Measurements from ENCODE around the gene COBLL1. TPM values are rescaled to one million over a fixed set of nuclear protein-coding genes. Genes with fewer than 3 reads are reported as not detected.

COBLL1 gene
- total RNA-seq, 1 experiment from 2014 or later: 8.4 TPM

- Histone ChIP-seq H3K4me3 (no peak overlapping the region), H3K9me3 (replicated peaks) (no peaks in the 10 kb centered on the region), H3K27ac (no peak overlapping the region), H3K4me1 (replicated peaks) (no peaks in the 10 kb centered on the region), H3K27me3 (replicated peaks) (no peaks in the 10 kb centered on the region), H3K36me3 (no peaks in the 10 kb centered on the region)
- no peak for DNase-seq (ENCODE audit: low read depth in 1 of 2, low spot score in 2 of 2)
These were observed 180.3 kb downstream of the COBLL1 start for GRCh38 chr2:164661349-164661748.

DNA sequence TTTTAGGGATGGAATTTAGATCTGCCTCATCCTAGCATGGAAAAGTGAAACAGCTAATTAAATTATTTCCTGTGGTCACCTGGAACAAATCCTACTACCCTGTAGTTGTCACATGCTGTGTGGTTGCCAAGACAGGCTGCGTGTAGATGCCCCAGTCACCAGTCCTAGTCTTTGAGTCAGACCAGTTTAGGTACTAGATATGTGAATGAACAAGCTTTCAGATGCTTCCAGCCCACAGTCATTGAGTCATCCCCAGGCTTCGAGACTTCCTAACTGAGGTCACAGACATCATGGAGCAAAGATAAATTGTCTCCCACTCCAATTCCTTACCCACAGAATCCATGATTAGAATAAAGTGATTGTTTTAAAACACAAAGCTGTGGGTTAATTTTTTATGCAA, 184.5 kb downstream of the COBLL1 start:
- H3K4me1 ChIP-seq (replicated peaks): no peaks in the 10 kb centered on the region
- H3K9me3 ChIP-seq (replicated peaks): no peaks in the 10 kb centered on the region
- H3K36me3 ChIP-seq: no peaks in the 10 kb centered on the region
- no peak for DNase-seq (ENCODE audit: low read depth in 1 of 2, low spot score in 2 of 2)
- no peak overlapping the region for H3K27ac ChIP-seq
- H3K27me3 ChIP-seq (replicated peaks): no peaks in the 10 kb centered on the region
- H3K4me3 ChIP-seq: no peak overlapping the region

DNA sequence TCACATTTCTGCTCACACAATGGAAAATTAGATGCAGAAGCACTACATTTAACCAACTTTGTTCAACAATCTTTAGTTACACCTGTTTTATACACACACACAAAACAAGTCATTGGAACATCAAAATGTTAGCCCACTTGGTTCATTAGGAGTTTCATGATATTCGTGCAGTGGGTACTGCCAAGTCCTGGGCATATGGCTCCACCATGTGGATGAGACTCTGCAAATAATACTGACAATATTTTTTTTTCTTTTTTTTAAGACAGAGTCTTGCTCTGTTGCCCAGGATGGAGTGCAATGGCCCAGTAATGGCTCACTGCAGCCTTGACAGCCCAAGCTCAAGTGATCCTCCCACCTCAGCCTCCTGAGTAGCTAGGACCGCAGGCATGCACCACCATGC, 185.9 kb downstream of the COBLL1 start:
- H3K4me1 ChIP-seq (replicated peaks): no peaks in the 10 kb centered on the region
- no peaks in the 10 kb centered on the region for H3K27me3 ChIP-seq (replicated peaks)
- H3K27ac ChIP-seq: no peak overlapping the region
- H3K9me3 ChIP-seq (replicated peaks): peaks cover 2% of the 10 kb centered on the region; the same call in 1 of the 2 replicates
- no peaks in the 10 kb centered on the region for H3K36me3 ChIP-seq
- no peak overlapping the region for H3K4me3 ChIP-seq
- no peak for DNase-seq (ENCODE audit: low read depth in 1 of 2, low spot score in 2 of 2)

- H3K27ac ChIP-seq: no peak overlapping the region
- H3K4me1 ChIP-seq (replicated peaks): no peaks in the 10 kb centered on the region
- no peak overlapping the region for H3K4me3 ChIP-seq
- H3K9me3 ChIP-seq (replicated peaks): peaks cover 2% of the 10 kb centered on the region; the same call in 1 of the 2 replicates
- H3K36me3 ChIP-seq: no peaks in the 10 kb centered on the region
- no peaks in the 10 kb centered on the region for H3K27me3 ChIP-seq (replicated peaks)
- no peak for DNase-seq (ENCODE audit: low read depth in 1 of 2, low spot score in 2 of 2)
These were observed 186.3 kb downstream of the COBLL1 start for GRCh38 chr2:164655336-164655735.

GRCh38 chr2:164651361-164651760, 190.3 kb downstream of the COBLL1 start:
- DNase-seq (ENCODE audit: low read depth in 1 of 2, low spot score in 2 of 2): no peak
- H3K4me3 ChIP-seq: no peak overlapping the region
- no peaks in the 10 kb centered on the region for H3K36me3 ChIP-seq
- H3K27me3 ChIP-seq (replicated peaks): no peaks in the 10 kb centered on the region
- no peaks in the 10 kb centered on the region for H3K4me1 ChIP-seq (replicated peaks)
- no peak overlapping the region for H3K27ac ChIP-seq
- peaks cover 2% of the 10 kb centered on the region; the same call in 1 of the 2 replicates for H3K9me3 ChIP-seq (replicated peaks)

DNA sequence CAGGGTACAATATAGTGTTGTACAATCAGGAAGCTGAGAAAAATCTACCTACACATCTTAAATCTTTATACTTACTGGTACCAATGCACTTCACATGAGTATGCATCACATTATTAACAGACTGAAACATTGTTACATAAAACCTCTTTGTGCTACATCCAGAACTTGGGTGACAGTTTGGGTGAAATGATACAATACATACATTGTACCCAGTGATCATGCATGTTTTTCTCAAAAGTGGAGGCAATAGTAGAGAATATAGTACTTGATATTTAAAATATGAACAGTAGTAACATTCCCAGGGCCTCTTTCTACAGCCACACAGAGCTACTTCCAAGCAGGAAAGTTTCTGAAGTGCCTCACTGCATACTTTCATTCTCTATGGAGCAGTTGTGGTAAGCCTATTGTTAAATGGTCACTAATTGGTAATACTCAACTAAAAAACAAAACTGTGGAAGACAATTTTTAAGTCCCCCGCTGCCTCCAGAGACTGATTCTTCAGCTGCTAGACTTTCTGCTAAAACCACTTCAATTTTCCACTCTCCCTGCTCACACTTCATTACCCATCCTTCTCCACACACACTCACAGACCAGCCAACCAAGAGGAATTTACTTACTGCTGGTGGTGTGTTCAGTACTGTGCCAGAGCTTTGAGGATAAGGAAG, 197.5 kb downstream of the COBLL1 start:
- Histone ChIP-seq H3K9me3 (replicated peaks) (no peaks in the 10 kb centered on the region), H3K36me3 (no peaks in the 10 kb centered on the region), H3K4me1 (replicated peaks) (no peaks in the 10 kb centered on the region), H3K4me3 (no peak overlapping the region), H3K27ac (no peak overlapping the region), H3K27me3 (replicated peaks) (no peaks in the 10 kb centered on the region)
- no peak for DNase-seq (ENCODE audit: low read depth in 1 of 2, low spot score in 2 of 2)

DNA sequence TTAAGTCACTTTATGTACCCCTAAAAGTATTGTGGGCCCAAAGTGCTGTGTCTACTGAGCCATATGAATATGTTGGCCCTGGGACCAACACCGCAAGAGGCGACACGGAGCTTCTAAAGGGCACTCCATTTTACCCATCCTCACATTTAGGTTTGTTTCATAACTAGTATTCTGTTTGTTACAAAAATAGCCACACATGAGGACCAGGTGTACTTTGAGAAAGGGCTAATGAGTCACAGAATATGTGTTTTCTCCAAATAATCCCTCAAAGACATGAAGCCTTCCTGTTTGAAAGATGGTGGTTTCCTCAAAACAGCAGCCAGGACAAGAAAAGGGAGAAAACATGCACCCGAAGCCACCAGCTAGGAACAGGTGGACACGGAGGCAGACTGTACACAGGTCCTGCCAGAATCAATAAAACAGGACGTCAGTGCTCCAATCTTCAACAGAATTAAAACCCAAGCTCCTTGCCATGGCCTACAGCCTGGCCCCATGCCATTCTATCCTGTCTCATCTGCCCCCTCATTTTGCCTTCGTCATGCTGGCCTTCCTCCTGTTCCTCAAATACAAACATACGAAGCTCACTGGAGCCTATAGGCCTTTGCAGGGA, 198.6 kb downstream of the COBLL1 start:
- Histone ChIP-seq H3K4me3 (no peak overlapping the region), H3K27me3 (replicated peaks) (no peaks in the 10 kb centered on the region), H3K9me3 (replicated peaks) (no peaks in the 10 kb centered on the region), H3K4me1 (replicated peaks) (no peaks in the 10 kb centered on the region), H3K36me3 (no peaks in the 10 kb centered on the region), H3K27ac (no peak overlapping the region)
- DNase-seq (ENCODE audit: low read depth in 1 of 2, low spot score in 2 of 2): no peak

DNA sequence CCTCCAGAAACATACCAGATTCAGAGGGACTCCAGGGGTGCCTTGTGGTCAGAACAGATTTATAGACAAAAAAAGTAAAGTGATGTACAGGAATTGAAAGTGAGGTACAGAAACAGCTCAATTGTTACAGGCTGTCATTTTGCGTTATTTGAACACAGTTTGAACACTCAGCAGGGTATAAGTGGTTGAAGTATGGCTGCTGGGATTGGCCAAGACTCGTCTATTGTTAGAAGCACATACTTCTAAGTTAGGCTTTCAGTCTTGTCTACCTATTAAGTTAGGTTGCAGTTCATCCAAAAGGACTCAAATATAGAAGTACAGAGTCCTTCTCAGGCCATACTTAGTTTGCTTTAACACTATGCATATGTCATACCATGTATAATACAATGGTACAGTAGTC, 199.4 kb downstream of the COBLL1 start:
- Histone ChIP-seq H3K9me3 (replicated peaks) (no peaks in the 10 kb centered on the region), H3K4me1 (replicated peaks) (no peaks in the 10 kb centered on the region), H3K36me3 (no peaks in the 10 kb centered on the region), H3K4me3 (no peak overlapping the region), H3K27me3 (replicated peaks) (no peaks in the 10 kb centered on the region), H3K27ac (no peak overlapping the region)
- DNase-seq (ENCODE audit: low read depth in 1 of 2, low spot score in 2 of 2): no peak

Other genes starting within 250 kb of the COBLL1 start
- not detected in 2 replicates for gene GRB14, start 220.3 kb downstream of the COBLL1 start, total RNA-seq (2014; rRNA removed; shearing (Covaris generic))
- not detected in 2 replicates for gene SLC38A11, start 113.7 kb upstream of the COBLL1 start, total RNA-seq (2014; rRNA removed; shearing (Covaris generic))

Measured in SJSA1 (cell line).